MM.1S (cell line): ENCODE measurements around the gene CAD.

Experiments
- DNase-seq: peaks from one replicate; pipeline ENCODE4 v3.0.0-alpha.2; 2015
- H2AFZ ChIP-seq: fragments of 300-600 bp; sonication (generic); 2 replicates; pipeline ENCODE4 v1.6.0; 2016; ENCODE audit warnings: antibody characterized with exemption, low read length
- H3F3A ChIP-seq: fragments of 300-600 bp; sonication (generic); 2 replicates; pipeline ENCODE4 v1.6.1; 2016; ENCODE audit warnings: mild to moderate bottlenecking, antibody characterized with exemption, low read length, moderate library complexity, mixed read lengths; ENCODE audit not compliant: insufficient read depth
- H3K27ac ChIP-seq: fragments of 300-600 bp; sonication (generic); 2 replicates; pipeline ENCODE4 v1.5.1; 2016; ENCODE audit warnings: mild to moderate bottlenecking, low read length
- H3K27me3 ChIP-seq: fragments of 300-600 bp; sonication (generic); replicated peaks from 2 replicates; pipeline ENCODE4 v1.6.0; 2016; ENCODE audit warnings: low read length; ENCODE audit not compliant: insufficient read depth
- H3K36me3 ChIP-seq: fragments of 300-600 bp; sonication (generic); replicated peaks from 2 replicates; pipeline ENCODE4 v1.6.1; 2016; ENCODE audit warnings: mild to moderate bottlenecking, low read length, mixed read lengths; ENCODE audit not compliant: insufficient read depth
- H3K4me1 ChIP-seq: fragments of 300-600 bp; sonication (generic); 2 replicates; pipeline ENCODE4 v1.6.1; 2016; ENCODE audit warnings: low read length, mixed read lengths
- H3K4me2 ChIP-seq: fragments of 300-600 bp; sonication (generic); 2 replicates; pipeline ENCODE4 v1.6.0; 2016; ENCODE audit warnings: low read depth, low read length
- H3K4me3 ChIP-seq: fragments of 300-600 bp; sonication (generic); 2 replicates; pipeline ENCODE4 v1.5.1; 2016; ENCODE audit warnings: low read length, mixed read lengths
- H3K79me2 ChIP-seq: fragments of 300-600 bp; sonication (generic); 2 replicates; pipeline ENCODE4 v1.6.1; 2016; ENCODE audit warnings: mixed run types, low read length, mixed read lengths
- H3K9ac ChIP-seq: fragments of 300-600 bp; sonication (generic); 2 replicates; pipeline ENCODE4 v1.6.1; 2016; ENCODE audit warnings: low read length, mixed read lengths
- H3K9me2 ChIP-seq: fragments of 300-600 bp; sonication (generic); replicated peaks from 2 replicates; pipeline ENCODE4 v1.6.1; 2016; ENCODE audit warnings: mild to moderate bottlenecking, low read length, mixed read lengths; ENCODE audit not compliant: insufficient read depth
- H3K9me3 ChIP-seq: fragments of 300-600 bp; sonication (generic); replicated peaks from 2 replicates; pipeline ENCODE4 v1.6.1; 2016; ENCODE audit warnings: mild to moderate bottlenecking, low read length, mixed read lengths; ENCODE audit not compliant: insufficient read depth
- H4K20me1 ChIP-seq: fragments of 300-600 bp; sonication (generic); 2 replicates; pipeline ENCODE4 v1.6.1; 2016; ENCODE audit warnings: mild to moderate bottlenecking, low read length, moderate library complexity, mixed read lengths; ENCODE audit not compliant: insufficient read depth
- EZH2 ChIP-seq: fragments of 300-600 bp; sonication (generic); optimal IDR thresholded peaks from 2 replicates; pipeline ENCODE3; 2017; ENCODE audit warnings: low read depth, mild to moderate bottlenecking, antibody characterized with exemption, low read length, mixed read lengths
- EZH2phosphoT487 ChIP-seq: fragments of 300-600 bp; sonication (generic); IDR thresholded peaks from 2 replicates; pipeline ENCODE4 v1.6.1; 2018; ENCODE audit warnings: antibody characterized with exemption, low read length
- TF ChIP-seq, protein P1 (sequence below): fragments of 300-600 bp; sonication (generic); IDR thresholded peaks from 2 replicates; pipeline ENCODE4 v1.5.1; 2016; ENCODE audit warnings: antibody characterized with exemption, low read length, mixed read lengths

The CAD gene

DNA sequence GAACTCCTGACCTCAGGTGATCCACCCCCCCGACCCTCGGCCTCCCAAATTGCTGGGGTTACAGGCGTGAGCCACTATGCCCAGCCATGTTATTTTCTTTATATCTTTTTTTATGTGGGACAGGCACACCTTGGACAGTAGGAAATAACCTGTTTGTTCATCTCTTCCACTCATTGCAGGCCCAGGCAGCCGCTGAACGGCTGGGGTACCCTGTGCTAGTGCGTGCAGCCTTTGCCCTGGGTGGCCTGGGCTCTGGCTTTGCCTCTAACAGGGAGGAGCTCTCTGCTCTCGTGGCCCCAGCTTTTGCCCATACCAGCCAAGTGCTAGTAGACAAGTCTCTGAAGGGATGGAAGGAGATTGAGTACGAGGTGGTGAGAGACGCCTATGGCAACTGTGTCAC is 8.4 kb downstream of the CAD start:
- no peak for DNase-seq
- no peaks in the 10 kb centered on the region for H3K9me2 ChIP-seq
- H3K4me1 ChIP-seq: no peaks in the 10 kb centered on the region
- no peak overlapping the region for H3K4me3 ChIP-seq
- TF ChIP-seq EZH2phosphoT487 (no peak), EZH2 (no peak)
- TF ChIP-seq, protein P1, sequence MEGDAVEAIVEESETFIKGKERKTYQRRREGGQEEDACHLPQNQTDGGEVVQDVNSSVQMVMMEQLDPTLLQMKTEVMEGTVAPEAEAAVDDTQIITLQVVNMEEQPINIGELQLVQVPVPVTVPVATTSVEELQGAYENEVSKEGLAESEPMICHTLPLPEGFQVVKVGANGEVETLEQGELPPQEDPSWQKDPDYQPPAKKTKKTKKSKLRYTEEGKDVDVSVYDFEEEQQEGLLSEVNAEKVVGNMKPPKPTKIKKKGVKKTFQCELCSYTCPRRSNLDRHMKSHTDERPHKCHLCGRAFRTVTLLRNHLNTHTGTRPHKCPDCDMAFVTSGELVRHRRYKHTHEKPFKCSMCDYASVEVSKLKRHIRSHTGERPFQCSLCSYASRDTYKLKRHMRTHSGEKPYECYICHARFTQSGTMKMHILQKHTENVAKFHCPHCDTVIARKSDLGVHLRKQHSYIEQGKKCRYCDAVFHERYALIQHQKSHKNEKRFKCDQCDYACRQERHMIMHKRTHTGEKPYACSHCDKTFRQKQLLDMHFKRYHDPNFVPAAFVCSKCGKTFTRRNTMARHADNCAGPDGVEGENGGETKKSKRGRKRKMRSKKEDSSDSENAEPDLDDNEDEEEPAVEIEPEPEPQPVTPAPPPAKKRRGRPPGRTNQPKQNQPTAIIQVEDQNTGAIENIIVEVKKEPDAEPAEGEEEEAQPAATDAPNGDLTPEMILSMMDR: no peak
- H3K9ac ChIP-seq: no peak overlapping the region
- H3K4me2 ChIP-seq: no peak overlapping the region
- H3K36me3 ChIP-seq: peaks cover 15% of the 10 kb centered on the region
- no peaks in the 10 kb centered on the region for H4K20me1 ChIP-seq
- no peaks in the 10 kb centered on the region for H3K79me2 ChIP-seq
- no peak overlapping the region for H3K27ac ChIP-seq
- no peaks in the 10 kb centered on the region for H3K9me3 ChIP-seq
- H2AFZ ChIP-seq: no peak overlapping the region
- no peaks in the 10 kb centered on the region for H3F3A ChIP-seq
- H3K27me3 ChIP-seq: no peaks in the 10 kb centered on the region

DNA sequence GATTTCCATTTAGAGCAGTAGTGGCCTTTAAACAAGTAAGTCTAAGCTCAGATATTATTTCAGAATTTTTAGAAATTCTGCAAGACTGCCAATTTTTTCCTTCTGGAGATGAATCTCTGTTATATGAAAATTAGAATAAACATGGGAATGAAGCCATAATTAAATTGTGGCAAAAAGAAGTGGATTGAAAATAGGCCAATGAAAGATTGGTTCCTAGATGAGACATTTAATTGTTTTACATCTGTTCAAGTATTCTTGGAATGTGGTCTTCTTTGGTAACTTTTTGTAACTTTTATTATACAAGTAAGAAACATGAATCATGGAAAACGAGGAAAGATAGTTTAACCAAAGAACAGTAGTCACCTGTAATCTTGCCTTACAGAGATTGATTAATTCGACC is 10.3 kb downstream of the CAD start:
- no peaks in the 10 kb centered on the region for H3K9me2 ChIP-seq
- H4K20me1 ChIP-seq: no peaks in the 10 kb centered on the region
- H3K4me3 ChIP-seq: no peak overlapping the region
- peaks cover 19% of the 10 kb centered on the region for H3K36me3 ChIP-seq
- H2AFZ ChIP-seq: no peak overlapping the region
- H3F3A ChIP-seq: no peaks in the 10 kb centered on the region
- TF ChIP-seq, protein P1: no peak
- TF ChIP-seq EZH2 (no peak), EZH2phosphoT487 (no peak)
- DNase-seq: no peak
- no peaks in the 10 kb centered on the region for H3K79me2 ChIP-seq
- no peaks in the 10 kb centered on the region for H3K9me3 ChIP-seq
- no peak overlapping the region for H3K4me2 ChIP-seq
- no peaks in the 10 kb centered on the region for H3K4me1 ChIP-seq
- no peak overlapping the region for H3K9ac ChIP-seq
- no peaks in the 10 kb centered on the region for H3K27me3 ChIP-seq
- H3K27ac ChIP-seq: no peak overlapping the region

DNA sequence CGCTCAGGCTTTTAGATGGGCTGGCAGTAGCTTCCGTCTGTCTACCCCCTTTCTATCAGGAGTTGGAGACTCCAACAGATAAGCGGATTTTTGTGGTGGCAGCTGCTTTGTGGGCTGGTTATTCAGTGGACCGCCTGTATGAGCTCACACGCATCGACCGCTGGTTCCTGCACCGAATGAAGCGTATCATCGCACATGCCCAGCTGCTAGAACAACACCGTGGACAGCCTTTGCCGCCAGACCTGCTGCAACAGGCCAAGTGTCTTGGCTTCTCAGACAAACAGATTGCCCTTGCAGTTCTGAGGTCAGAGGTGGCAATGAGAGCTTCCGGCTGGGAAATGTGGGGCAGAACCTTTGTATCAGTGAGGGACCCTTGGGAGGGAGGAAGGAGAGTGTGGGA is 14.8 kb downstream of the CAD start:
- no peak overlapping the region for H2AFZ ChIP-seq
- DNase-seq: no peak
- H3K9me2 ChIP-seq: no peaks in the 10 kb centered on the region
- H4K20me1 ChIP-seq: no peaks in the 10 kb centered on the region
- no peak for TF ChIP-seq EZH2phosphoT487
- TF ChIP-seq EZH2: no peak
- peaks cover 23% of the 10 kb centered on the region for H3K36me3 ChIP-seq
- no peak overlapping the region for H3K9ac ChIP-seq
- no peaks in the 10 kb centered on the region for H3K27me3 ChIP-seq
- H3K9me3 ChIP-seq: no peaks in the 10 kb centered on the region
- H3K27ac ChIP-seq: no peak overlapping the region
- no peak overlapping the region for H3K4me2 ChIP-seq
- H3K79me2 ChIP-seq: no peaks in the 10 kb centered on the region
- H3F3A ChIP-seq: no peaks in the 10 kb centered on the region
- no peaks in the 10 kb centered on the region for H3K4me1 ChIP-seq
- H3K4me3 ChIP-seq: no peak overlapping the region

DNA sequence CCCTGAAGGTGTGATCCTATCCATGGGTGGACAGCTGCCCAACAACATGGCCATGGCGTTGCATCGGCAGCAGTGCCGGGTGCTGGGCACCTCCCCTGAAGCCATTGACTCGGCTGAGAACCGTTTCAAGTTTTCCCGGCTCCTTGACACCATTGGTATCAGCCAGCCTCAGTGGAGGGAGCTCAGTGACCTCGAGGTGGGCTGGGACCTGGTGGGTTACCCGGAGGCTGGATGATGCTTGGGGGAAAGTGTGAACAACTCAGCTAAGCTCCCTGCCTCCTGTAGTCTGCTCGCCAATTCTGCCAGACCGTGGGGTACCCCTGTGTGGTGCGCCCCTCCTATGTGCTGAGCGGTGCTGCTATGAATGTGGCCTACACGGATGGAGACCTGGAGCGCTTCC is 16.2 kb downstream of the CAD start:
- H3K27me3 ChIP-seq: no peaks in the 10 kb centered on the region
- H3K36me3 ChIP-seq: peaks cover 20% of the 10 kb centered on the region
- TF ChIP-seq EZH2: no peak
- TF ChIP-seq, protein P1: no peak
- TF ChIP-seq EZH2phosphoT487: no peak
- H3K4me1 ChIP-seq: no peaks in the 10 kb centered on the region
- no peak overlapping the region for H2AFZ ChIP-seq
- no peaks in the 10 kb centered on the region for H4K20me1 ChIP-seq
- no peak overlapping the region for H3K9ac ChIP-seq
- H3K9me3 ChIP-seq: no peaks in the 10 kb centered on the region
- H3K4me2 ChIP-seq: no peak overlapping the region
- no peak for DNase-seq
- no peaks in the 10 kb centered on the region for H3K9me2 ChIP-seq
- H3K79me2 ChIP-seq: no peaks in the 10 kb centered on the region
- no peaks in the 10 kb centered on the region for H3F3A ChIP-seq
- H3K27ac ChIP-seq: no peak overlapping the region
- no peak overlapping the region for H3K4me3 ChIP-seq
